ENCODE measurements around the gene GASK1A.

Gene GASK1A

DNA sequence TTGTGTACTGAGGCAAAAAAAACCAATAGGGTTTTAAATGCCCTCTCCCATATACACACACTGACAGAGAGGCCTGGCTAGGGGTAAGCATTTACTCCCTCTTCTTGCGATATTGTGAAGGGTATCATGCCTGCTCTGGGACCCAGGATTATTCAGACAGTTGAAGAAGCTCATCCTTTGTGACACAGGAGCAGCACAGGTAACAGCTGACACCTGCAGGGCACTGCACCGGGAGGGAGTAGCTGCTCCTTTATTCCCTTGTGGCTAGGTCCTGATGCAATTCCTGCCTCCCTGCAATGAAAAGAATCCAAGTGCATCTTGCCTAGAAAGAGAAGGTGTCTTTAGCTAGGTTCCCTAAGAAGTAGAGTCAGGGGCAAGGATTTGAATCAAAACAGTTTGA lies 103.3 kb downstream of the GASK1A start:
- TF ChIP-seq CTCF (IDR thresholded peaks at IDR 0.05; ENCODE audit: poor library complexity, severe bottlenecking), result no peak
- Histone ChIP-seq H3K27me3 (ENCODE audit: insufficient read depth, poor library complexity, severe bottlenecking) (no peaks in the 10 kb centered on the region), H3K27ac (ENCODE audit: poor library complexity, severe bottlenecking) (no peak overlapping the region), H3K9me3 (ENCODE audit: severe bottlenecking) (no peaks in the 10 kb centered on the region), H3K36me3 (ENCODE audit: low read depth) (no peaks in the 10 kb centered on the region), H3K4me1 (ENCODE audit: insufficient read depth, poor library complexity, severe bottlenecking) (no peaks in the 10 kb centered on the region), H3K4me3 (ENCODE audit: severe bottlenecking) (no peak overlapping the region)
- ATAC-seq (ENCODE audit: low read depth) (no peak), DNase-seq (ENCODE audit: low spot score) (no peak)

GRCh38 chr3:43086460-43087165 lies 107.5 kb downstream of the GASK1A start:
- no peaks in the 10 kb centered on the region for H3K36me3 ChIP-seq (ENCODE audit: low read depth)
- H3K4me3 ChIP-seq (ENCODE audit: severe bottlenecking), result no peak overlapping the region
- peak; percentile 53; the same call in 2 of the 3 replicates for ATAC-seq (ENCODE audit: low read depth)
- no peaks in the 10 kb centered on the region for H3K27me3 ChIP-seq (ENCODE audit: insufficient read depth, poor library complexity, severe bottlenecking)
- no peak overlapping the region for H3K27ac ChIP-seq (ENCODE audit: poor library complexity, severe bottlenecking)
- no peaks in the 10 kb centered on the region for H3K4me1 ChIP-seq (ENCODE audit: insufficient read depth, poor library complexity, severe bottlenecking)
- TF ChIP-seq CTCF (IDR thresholded peaks at IDR 0.05; ENCODE audit: poor library complexity, severe bottlenecking), result no peak
- H3K9me3 ChIP-seq (ENCODE audit: severe bottlenecking), result no peaks in the 10 kb centered on the region
- no peak for DNase-seq (ENCODE audit: low spot score)

DNA sequence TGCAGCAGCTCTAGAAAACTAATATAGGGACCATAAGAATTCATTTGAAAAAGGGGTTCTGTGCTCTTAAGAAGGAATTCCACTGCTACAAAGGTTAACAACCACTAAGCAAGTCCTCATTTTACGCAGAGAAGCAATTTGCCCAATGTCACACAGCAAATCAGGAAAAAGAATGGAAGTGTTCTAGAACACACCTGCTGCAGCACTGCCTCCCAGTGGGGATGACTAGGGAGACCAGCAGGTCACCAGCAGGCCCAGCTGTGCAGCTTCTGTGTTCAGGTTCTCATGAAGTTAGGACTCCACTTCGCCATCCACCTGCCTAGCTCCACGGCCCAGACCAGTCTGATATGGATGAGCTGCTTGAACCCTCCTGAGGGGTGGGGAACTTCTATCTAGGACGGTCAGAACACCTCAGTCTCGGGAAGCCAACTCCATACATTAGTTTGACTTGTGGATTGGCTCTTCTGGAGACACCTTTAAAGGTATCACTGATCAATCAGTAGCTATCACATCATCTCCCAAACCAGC lies 108.2 kb downstream of the GASK1A start:
- Histone ChIP-seq H3K36me3 (ENCODE audit: low read depth) (no peaks in the 10 kb centered on the region), H3K27ac (ENCODE audit: poor library complexity, severe bottlenecking) (no peak overlapping the region), H3K27me3 (ENCODE audit: insufficient read depth, poor library complexity, severe bottlenecking) (no peaks in the 10 kb centered on the region), H3K9me3 (ENCODE audit: severe bottlenecking) (no peaks in the 10 kb centered on the region), H3K4me1 (ENCODE audit: insufficient read depth, poor library complexity, severe bottlenecking) (no peaks in the 10 kb centered on the region), H3K4me3 (ENCODE audit: severe bottlenecking) (no peak overlapping the region)
- no peak for ATAC-seq (ENCODE audit: low read depth)
- no peak for TF ChIP-seq CTCF (IDR thresholded peaks at IDR 0.05; ENCODE audit: poor library complexity, severe bottlenecking)
- no peak for DNase-seq (ENCODE audit: low spot score)

DNA sequence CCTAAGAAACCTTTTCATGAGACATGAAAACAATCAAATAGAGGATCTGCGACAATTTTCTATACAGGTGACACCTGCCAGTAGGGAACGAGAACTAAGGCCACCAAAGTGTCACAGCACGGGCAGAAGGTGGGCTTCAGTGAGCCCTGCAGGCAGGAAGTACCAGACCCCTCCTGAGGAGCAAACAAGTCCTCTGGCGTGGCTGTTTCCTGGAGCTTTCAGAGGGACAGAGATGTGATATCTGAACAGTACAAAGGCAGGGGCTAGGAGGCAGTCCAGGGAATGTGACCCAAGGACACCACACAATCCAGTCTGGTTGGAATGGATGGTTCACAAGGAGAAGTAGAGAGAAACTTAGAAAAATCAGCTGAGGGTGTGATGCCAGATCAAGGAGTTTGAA lies 110.0 kb downstream of the GASK1A start:
- Histone ChIP-seq H3K4me3 (ENCODE audit: severe bottlenecking) (no peak overlapping the region), H3K9me3 (ENCODE audit: severe bottlenecking) (no peaks in the 10 kb centered on the region), H3K4me1 (ENCODE audit: insufficient read depth, poor library complexity, severe bottlenecking) (no peaks in the 10 kb centered on the region), H3K27ac (ENCODE audit: poor library complexity, severe bottlenecking) (no peak overlapping the region), H3K27me3 (ENCODE audit: insufficient read depth, poor library complexity, severe bottlenecking) (no peaks in the 10 kb centered on the region), H3K36me3 (ENCODE audit: low read depth) (no peaks in the 10 kb centered on the region)
- TF ChIP-seq CTCF (IDR thresholded peaks at IDR 0.05; ENCODE audit: poor library complexity, severe bottlenecking), result no peak
- DNase-seq (ENCODE audit: low spot score) (no peak), ATAC-seq (ENCODE audit: low read depth) (no peak)

DNA sequence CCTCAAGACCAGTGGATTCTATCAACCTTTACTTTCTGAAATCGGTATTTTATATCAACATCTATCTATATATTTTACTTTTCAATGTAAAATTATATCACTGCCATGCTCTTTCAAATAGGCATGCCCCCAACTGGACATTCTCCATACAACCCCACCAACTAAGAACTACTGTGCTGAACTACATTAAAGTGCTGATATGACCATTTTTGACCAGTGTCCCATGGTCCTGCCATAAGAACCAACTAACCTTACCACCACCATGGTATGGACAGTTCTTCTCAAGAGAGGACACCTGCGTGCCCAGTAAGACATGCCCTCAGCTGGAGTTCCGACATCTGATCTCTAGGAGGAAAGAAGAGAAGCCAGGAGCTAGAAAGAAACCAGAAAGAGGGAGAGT lies 111.1 kb downstream of the GASK1A start:
- ATAC-seq (ENCODE audit: low read depth) (no peak), DNase-seq (ENCODE audit: low spot score) (no peak)
- no peaks in the 10 kb centered on the region for H3K36me3 ChIP-seq (ENCODE audit: low read depth)
- H3K4me1 ChIP-seq (ENCODE audit: insufficient read depth, poor library complexity, severe bottlenecking), result no peaks in the 10 kb centered on the region
- no peaks in the 10 kb centered on the region for H3K27me3 ChIP-seq (ENCODE audit: insufficient read depth, poor library complexity, severe bottlenecking)
- H3K4me3 ChIP-seq (ENCODE audit: severe bottlenecking), result no peak overlapping the region
- H3K27ac ChIP-seq (ENCODE audit: poor library complexity, severe bottlenecking), result no peak overlapping the region
- no peaks in the 10 kb centered on the region for H3K9me3 ChIP-seq (ENCODE audit: severe bottlenecking)
- TF ChIP-seq CTCF (IDR thresholded peaks at IDR 0.05; ENCODE audit: poor library complexity, severe bottlenecking), result no peak
